ENCODE data around the gene PLEKHG4.

DNA sequence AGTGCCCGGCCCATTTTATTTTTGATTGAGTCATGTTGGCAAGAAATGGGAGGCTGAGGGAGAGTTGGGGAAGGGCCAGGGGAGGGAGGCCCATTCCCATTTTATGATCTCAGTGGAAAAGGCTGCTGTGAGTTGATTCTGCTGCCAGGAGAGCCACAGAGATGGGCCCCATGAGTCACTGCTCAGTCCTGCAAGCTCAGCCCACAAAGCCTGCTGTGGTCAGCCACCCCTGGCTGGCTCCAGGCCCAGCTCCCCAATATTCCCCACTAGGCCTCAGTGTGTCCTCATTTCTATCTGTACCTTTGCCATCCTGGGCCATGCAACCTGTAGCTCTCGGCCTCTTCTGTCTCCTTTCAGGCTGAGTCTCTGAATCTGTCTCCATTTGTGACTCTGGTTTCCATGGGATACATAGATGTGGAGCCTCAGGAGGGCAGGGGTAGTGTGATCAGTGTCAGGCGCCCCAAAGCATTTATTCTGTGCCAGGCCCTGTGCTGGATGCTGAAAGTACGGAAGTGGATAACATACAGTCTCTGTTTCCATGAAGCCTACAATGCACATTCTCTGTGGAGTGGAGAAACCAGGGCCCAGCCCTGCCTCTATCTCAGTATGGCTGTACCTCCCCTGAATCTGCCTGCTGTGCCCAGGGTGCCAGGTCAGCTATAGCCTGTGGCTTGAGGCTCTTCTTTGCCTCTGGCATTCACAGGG lies 1.9 kb upstream of the PLEKHG4 start:
- TF ChIP-seq, protein P1, sequence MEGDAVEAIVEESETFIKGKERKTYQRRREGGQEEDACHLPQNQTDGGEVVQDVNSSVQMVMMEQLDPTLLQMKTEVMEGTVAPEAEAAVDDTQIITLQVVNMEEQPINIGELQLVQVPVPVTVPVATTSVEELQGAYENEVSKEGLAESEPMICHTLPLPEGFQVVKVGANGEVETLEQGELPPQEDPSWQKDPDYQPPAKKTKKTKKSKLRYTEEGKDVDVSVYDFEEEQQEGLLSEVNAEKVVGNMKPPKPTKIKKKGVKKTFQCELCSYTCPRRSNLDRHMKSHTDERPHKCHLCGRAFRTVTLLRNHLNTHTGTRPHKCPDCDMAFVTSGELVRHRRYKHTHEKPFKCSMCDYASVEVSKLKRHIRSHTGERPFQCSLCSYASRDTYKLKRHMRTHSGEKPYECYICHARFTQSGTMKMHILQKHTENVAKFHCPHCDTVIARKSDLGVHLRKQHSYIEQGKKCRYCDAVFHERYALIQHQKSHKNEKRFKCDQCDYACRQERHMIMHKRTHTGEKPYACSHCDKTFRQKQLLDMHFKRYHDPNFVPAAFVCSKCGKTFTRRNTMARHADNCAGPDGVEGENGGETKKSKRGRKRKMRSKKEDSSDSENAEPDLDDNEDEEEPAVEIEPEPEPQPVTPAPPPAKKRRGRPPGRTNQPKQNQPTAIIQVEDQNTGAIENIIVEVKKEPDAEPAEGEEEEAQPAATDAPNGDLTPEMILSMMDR (conservative IDR thresholded peaks at IDR 0.05), result no peak
- TF ChIP-seq EZH2 (IDR thresholded peaks at IDR 0.05; ENCODE audit: low read depth), result no peak

Measured in PC-9 (cell line).